H1 (cell line): Measurements from ENCODE around the gene BCL7B. TPM values are rescaled to one million over a fixed set of nuclear protein-coding genes. Genes with fewer than 3 reads are reported as not detected.

Experiments
- CTCF ChIA-PET: fragments of 300-600 bp; sonication (Branson Sonifier 250); formaldehyde crosslinking; loops from one replicate; lab custom pipeline; 2021; ENCODE audit not compliant: partially characterized antibody; lab: Charles Lee
- POLR2A ChIA-PET: fragments of 300-600 bp; sonication (Branson Sonifier 250); formaldehyde crosslinking; loops from one replicate; lab custom pipeline; 2021; ENCODE audit warnings: inconsistent platforms; ENCODE audit not compliant: partially characterized antibody; lab: Charles Lee
- DNase-seq, 2 experiments: peaks; one replicate each; pipeline versions ENCODE4 v3.0.0 to v3.0.0-alpha.2; 2010 to 2022; ENCODE audit warnings: low spot score in 2 of 2, low read depth in 1 of 2, mixed read lengths in 1 of 2
- FAIRE-seq: peaks from 2 replicates; lab custom pipeline; 2011; peaks lifted over from hg19 to GRCh38; lab: Jason Lieb, UNC
- H2AFZ ChIP-seq: 2 replicates; pipeline ENCODE4 v1.8.1; 2012; ENCODE audit warnings: low read length, inconsistent platforms
- H2AK5ac ChIP-seq: 2 replicates; pipeline ENCODE4 v1.6.1; 2013; ENCODE audit warnings: low read depth, low read length
- H2BK120ac ChIP-seq: replicated peaks from 2 replicates; pipeline ENCODE3; 2013; ENCODE audit warnings: low read depth, low read length, inconsistent platforms
- H2BK12ac ChIP-seq: 2 replicates; pipeline ENCODE4 v1.6.1; 2013; ENCODE audit warnings: low read depth, low read length
- H2BK15ac ChIP-seq: 2 replicates; pipeline ENCODE4 v1.6.1; 2013; ENCODE audit warnings: low read length
- H2BK20ac ChIP-seq: 2 replicates; pipeline ENCODE4 v1.6.1; 2013; ENCODE audit warnings: low read length
- H2BK5ac ChIP-seq: 2 replicates; pipeline ENCODE4 v1.6.1; 2013; ENCODE audit warnings: low read depth, low read length
- H3K14ac ChIP-seq: 2 replicates; pipeline ENCODE4 v1.6.1; 2013; ENCODE audit warnings: inconsistent platforms; ENCODE audit not compliant: insufficient read length
- H3K18ac ChIP-seq: 2 replicates; pipeline ENCODE4 v1.6.1; 2013; ENCODE audit warnings: low read length; ENCODE audit errors: extremely low read depth
- H3K23ac ChIP-seq: 2 replicates; pipeline ENCODE4 v1.6.1; 2013; ENCODE audit warnings: inconsistent platforms; ENCODE audit not compliant: insufficient read length
- H3K23me2 ChIP-seq: 2 replicates; pipeline ENCODE4 v1.6.1; 2013; ENCODE audit warnings: low read depth, low read length
- H3K27ac ChIP-seq: 2 replicates; pipeline ENCODE4 v1.6.1; 2011; ENCODE audit warnings: low read depth, low read length, inconsistent platforms
- H3K27me3 ChIP-seq, 4 experiments: replicated peaks in 1 of 4; 1 replicate in 1 of 4; 2 replicates in 3 of 4; pipeline versions ENCODE4 v1.6.1 to v1.8.1; 2011 to 2013; ENCODE audit warnings: low read length in 3 of 4, mild to moderate bottlenecking in 3 of 4, inconsistent platforms in 2 of 4, mixed read lengths in 2 of 4, moderate library complexity in 1 of 4; ENCODE audit not compliant: control insufficient read depth in 3 of 4, insufficient read depth in 3 of 4; ENCODE audit errors: extremely low read depth in 1 of 4
- H3K36me3 ChIP-seq, 4 experiments: 2 replicates each; pipeline versions ENCODE4 v1.6.1 to v1.8.1; 2011 to 2013; ENCODE audit warnings: mild to moderate bottlenecking in 4 of 4, low read length in 3 of 4, moderate library complexity in 2 of 4, control low read depth in 1 of 4, inconsistent platforms in 1 of 4; ENCODE audit not compliant: insufficient read depth in 4 of 4, control insufficient read depth in 2 of 4
- H3K4ac ChIP-seq: replicated peaks from 2 replicates; pipeline ENCODE3; 2013; ENCODE audit warnings: low read length, low read depth, mixed read lengths, inconsistent platforms; ENCODE audit not compliant: insufficient read length
- H3K4me1 ChIP-seq, 4 experiments: replicated peaks in 1 of 4; 1 replicate in 1 of 4; 2 replicates in 3 of 4; pipeline versions ENCODE4 v1.6.1 to v1.8.1; 2011 to 2013; ENCODE audit warnings: low read length in 3 of 4, inconsistent platforms in 2 of 4, mixed read lengths in 1 of 4; ENCODE audit not compliant: insufficient read depth in 4 of 4, control insufficient read depth in 3 of 4
- H3K4me2 ChIP-seq, 2 experiments: 2 replicates each; pipeline versions ENCODE4 v1.6.1 to v1.8.1; 2011 to 2013; ENCODE audit warnings: low read depth in 2 of 2, low read length in 2 of 2, control low read depth in 1 of 2, inconsistent platforms in 1 of 2, mild to moderate bottlenecking in 1 of 2; ENCODE audit not compliant: insufficient read depth in 1 of 2
- H3K4me3 ChIP-seq, 4 experiments: fragments of 200-600, 300-600 bp in 1 of 4; sonication (generic), shearing (Covaris generic), sonication (Bioruptor Twin) in 1 of 4; 2 replicates each; pipeline versions ENCODE4 v1.5.1 to v1.8.1; 2011 to 2016; ENCODE audit warnings: low read length in 4 of 4, low read depth in 3 of 4, control low read depth in 2 of 4, inconsistent platforms in 2 of 4, mild to moderate bottlenecking in 2 of 4, mixed read lengths in 1 of 4, moderate library complexity in 1 of 4; ENCODE audit not compliant: insufficient read depth in 2 of 4; ENCODE audit errors: extremely low read depth in 1 of 4
- H3K56ac ChIP-seq: replicated peaks from 2 replicates; pipeline ENCODE3; 2013; ENCODE audit warnings: low read depth, mild to moderate bottlenecking, mixed read lengths, low read length, inconsistent platforms; ENCODE audit not compliant: insufficient read length
- H3K79me1 ChIP-seq: 2 replicates; pipeline ENCODE4 v1.6.1; 2013; ENCODE audit warnings: low read depth, low read length, control low read depth
- H3K79me2 ChIP-seq, 2 experiments: 2 replicates each; pipeline versions ENCODE4 v1.6.1 to v1.8.1; 2012 to 2013; ENCODE audit warnings: low read length in 2 of 2, mild to moderate bottlenecking in 2 of 2, inconsistent platforms in 1 of 2; ENCODE audit not compliant: insufficient read depth in 2 of 2, control insufficient read depth in 1 of 2
- H3K9ac ChIP-seq, 4 experiments: replicated peaks in 1 of 4; 1 replicate in 1 of 4; 2 replicates in 3 of 4; pipeline versions ENCODE4 v1.6.1 to v1.8.1; 2011 to 2013; ENCODE audit warnings: low read depth in 3 of 4, low read length in 3 of 4, control low read depth in 2 of 4, mild to moderate bottlenecking in 2 of 4, moderate library complexity in 2 of 4, inconsistent platforms in 1 of 4; ENCODE audit errors: extremely low read depth in 1 of 4
- H3K9me3 ChIP-seq, 2 experiments: 2 replicates each; pipeline versions ENCODE4 v1.6.1 to v1.8.1; 2012 to 2013; ENCODE audit warnings: mild to moderate bottlenecking in 2 of 2, moderate library complexity in 2 of 2, control low read depth in 1 of 2, inconsistent platforms in 1 of 2, low read depth in 1 of 2, low read length in 1 of 2, mixed read lengths in 1 of 2; ENCODE audit not compliant: insufficient read depth in 2 of 2
- H4K20me1 ChIP-seq, 2 experiments: replicated peaks in 1 of 2; 2 replicates each; pipeline versions ENCODE3 to v1.8.1; 2011 to 2013; ENCODE audit warnings: inconsistent platforms in 2 of 2, low read length in 2 of 2, mild to moderate bottlenecking in 1 of 2; ENCODE audit not compliant: insufficient read depth in 2 of 2, control insufficient read depth in 1 of 2
- H4K5ac ChIP-seq: 2 replicates; pipeline ENCODE4 v1.6.1; 2013; ENCODE audit warnings: low read length, low read depth, mixed read lengths, inconsistent platforms; ENCODE audit not compliant: insufficient read length
- H4K8ac ChIP-seq: 2 replicates; pipeline ENCODE4 v1.8.0; 2013; ENCODE audit warnings: mild to moderate bottlenecking, moderate library complexity, low read length, inconsistent platforms; ENCODE audit not compliant: insufficient read depth; ENCODE audit errors: extremely low read depth
- H4K91ac ChIP-seq: replicated peaks from 2 replicates; pipeline ENCODE3; 2013; ENCODE audit warnings: low read length, mixed read lengths, inconsistent platforms; ENCODE audit not compliant: insufficient read length
- ZNF274 ChIP-seq: IDR thresholded peaks from 2 replicates; pipeline ENCODE4 v1.7.0; 2012; ENCODE audit warnings: low read length, borderline replicate concordance; ENCODE audit errors: extremely low read depth
- WGBS, 2 experiments: shearing (Covaris generic) in 1 of 2; methylation state at CpG; one replicate each; pipeline versions ENCODE4 v1.1.6 to v1.1.7; 2013 to 2015; ENCODE audit warnings: low lambda C conversion rate in 2 of 2, mixed read lengths in 2 of 2, inconsistent platforms in 1 of 2, low coverage in 1 of 2, missing lambda C conversion rate in 1 of 2; ENCODE audit not compliant: insufficient replicate concordance in 2 of 2, insufficient coverage in 1 of 2, insufficient read length in 1 of 2; ENCODE audit errors: extremely low coverage in 1 of 2, missing lambda C conversion rate in 1 of 2; 5-methylcytosine and 5-hydroxymethylcytosine counted together
- polyA plus RNA-seq, 7 experiments: library from polyadenylated mRNA; depleted of rRNA in 3 of 7; stranded (reverse) in 5 of 7; unstranded in 2 of 7; fragments of >200 nt in 5 of 7; fragments of 200-250 nt in 2 of 7; gene quantifications; 1 replicate in 5 of 7; 2 replicates in 1 of 7; 4 replicates in 1 of 7; pipeline versions ENCODE4 v1.2.1 to v1.2.3, GENCODE V29; 2011 to 2013; ENCODE audit warnings: missing spikeins in 2 of 7, mixed read lengths in 2 of 7
- total RNA-seq: library from RNA; stranded (reverse); fragmentation: NEBNext Ultra II Directional; extraction: Animal tissue kit (Norgen Biotek cat#: 25700); gene quantifications from 2 replicates; pipeline ENCODE4 v1.2.1, GENCODE V29; 2021
- TF ChIP-seq, protein P1 (sequence below): IDR thresholded peaks from 2 replicates; pipeline ENCODE4 v1.6.1; 2012; ENCODE audit warnings: inconsistent platforms

Gene BCL7B
- total and polyA plus RNA-seq, 2 of the 8 experiments (the other 6 are each of a cell fraction or from before 2014, with no cell fraction given): 24.9 to 44.6 TPM

DNA sequence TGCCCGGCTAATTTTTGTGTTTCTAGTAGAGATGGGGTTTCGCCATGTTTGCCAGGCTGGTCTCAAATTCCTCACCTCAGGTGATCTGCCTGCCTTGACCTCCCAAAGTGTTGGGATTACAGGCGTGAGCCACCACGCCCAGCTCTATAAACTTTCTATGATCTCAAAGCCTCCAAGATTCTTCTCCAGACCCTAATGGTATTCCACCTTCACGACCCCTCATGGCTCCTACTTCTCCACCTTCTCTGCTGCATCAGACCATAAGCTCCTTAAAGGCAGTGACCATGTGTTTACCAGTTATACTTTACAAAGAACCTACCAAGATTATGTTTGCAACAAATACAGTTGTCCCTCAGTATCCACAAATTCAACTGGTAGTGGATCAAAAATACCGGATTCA, 25.3 kb downstream of the BCL7B start:
- no peak overlapping the region for H3K27ac ChIP-seq
- peaks cover 3 to 12% (median 6%) of the 10 kb centered on the region in 4 experiments; a peak in 4 of 8 replicates for H3K36me3 ChIP-seq
- WGBS, 2 experiments: 92% methylated on average over 6 of the region's 6 CpGs; no CpG with 5 or more reads in 1 of the 2 experiments
- H2BK15ac ChIP-seq: no peak overlapping the region
- H2AFZ ChIP-seq: no peak overlapping the region
- H3K9ac ChIP-seq: no peak overlapping the region
- H4K8ac ChIP-seq: no peak overlapping the region
- H3K14ac ChIP-seq: no peak overlapping the region
- no peaks in the 10 kb centered on the region for H4K20me1 ChIP-seq
- no peak overlapping the region for H2AK5ac ChIP-seq
- H2BK20ac ChIP-seq: no peak overlapping the region
- no peak overlapping the region for H3K4me3 ChIP-seq
- H3K79me2 ChIP-seq: no peaks in the 10 kb centered on the region
- no peak overlapping the region for H4K91ac ChIP-seq
- no peaks in the 10 kb centered on the region for H3K27me3 ChIP-seq
- H3K79me1 ChIP-seq: no peaks in the 10 kb centered on the region
- H3K4me2 ChIP-seq: no peak overlapping the region
- ChIA-PET CTCF (no interaction called here), POLR2A (interaction anchor here (0.8 to 4.3 kb wide), 2 partner anchors 10 to 26 kb away, joined by 3 to 32 read pairs; partner anchors contain the start of gene BAZ1B)
- no peak overlapping the region for H3K4ac ChIP-seq
- no peak for FAIRE-seq
- H3K56ac ChIP-seq: no peak overlapping the region
- no peaks in the 10 kb centered on the region for H3K23me2 ChIP-seq
- H2BK120ac ChIP-seq: no peak overlapping the region
- H3K9me3 ChIP-seq: no peaks in the 10 kb centered on the region
- H2BK5ac ChIP-seq: no peak overlapping the region
- no peak overlapping the region for H3K18ac ChIP-seq
- H4K5ac ChIP-seq: no peak overlapping the region
- TF ChIP-seq, protein P1, sequence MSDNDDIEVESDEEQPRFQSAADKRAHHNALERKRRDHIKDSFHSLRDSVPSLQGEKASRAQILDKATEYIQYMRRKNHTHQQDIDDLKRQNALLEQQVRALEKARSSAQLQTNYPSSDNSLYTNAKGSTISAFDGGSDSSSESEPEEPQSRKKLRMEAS: no peak
- TF ChIP-seq ZNF274: no peak
- DNase-seq: no peak
- H3K23ac ChIP-seq: no peak overlapping the region
- no peak overlapping the region for H2BK12ac ChIP-seq
- H3K4me1 ChIP-seq: no peaks in the 10 kb centered on the region
